ENCODE results near the gene PTPN14. TPM values are rescaled to one million over a fixed set of nuclear protein-coding genes. Genes with fewer than 3 reads are reported as not detected.

PTPN14 gene
- polyA plus RNA-seq, 1 donor from 2014 or later, result 0.07 TPM

- H3K4me3 ChIP-seq (ENCODE audit: low read length), result no peak overlapping the region
- H3K9me3 ChIP-seq (ENCODE audit: low read length), result no peaks in the 10 kb centered on the region
- no peak overlapping the region for H3K27ac ChIP-seq (ENCODE audit: low read length)
- H3K9ac ChIP-seq (ENCODE audit: low read length), result no peak overlapping the region
- no peaks in the 10 kb centered on the region for H3K36me3 ChIP-seq (ENCODE audit: insufficient read depth, low read length)
- no peaks in the 10 kb centered on the region for H3K79me2 ChIP-seq (replicated peaks; ENCODE audit: insufficient read depth, low read length)
- no peak overlapping the region for H3K4me2 ChIP-seq (ENCODE audit: low read length)
- no peaks in the 10 kb centered on the region for H3K9me2 ChIP-seq (ENCODE audit: insufficient read depth, low read length)
- no peaks in the 10 kb centered on the region for H3K27me3 ChIP-seq (ENCODE audit: insufficient read depth, low read depth, low read length)
- no peak for TF ChIP-seq EZH2 (IDR thresholded peaks at IDR 0.05; ENCODE audit: borderline replicate concordance, insufficient read depth, low read length, poor library complexity, severe bottlenecking)
- TF ChIP-seq, protein P1, sequence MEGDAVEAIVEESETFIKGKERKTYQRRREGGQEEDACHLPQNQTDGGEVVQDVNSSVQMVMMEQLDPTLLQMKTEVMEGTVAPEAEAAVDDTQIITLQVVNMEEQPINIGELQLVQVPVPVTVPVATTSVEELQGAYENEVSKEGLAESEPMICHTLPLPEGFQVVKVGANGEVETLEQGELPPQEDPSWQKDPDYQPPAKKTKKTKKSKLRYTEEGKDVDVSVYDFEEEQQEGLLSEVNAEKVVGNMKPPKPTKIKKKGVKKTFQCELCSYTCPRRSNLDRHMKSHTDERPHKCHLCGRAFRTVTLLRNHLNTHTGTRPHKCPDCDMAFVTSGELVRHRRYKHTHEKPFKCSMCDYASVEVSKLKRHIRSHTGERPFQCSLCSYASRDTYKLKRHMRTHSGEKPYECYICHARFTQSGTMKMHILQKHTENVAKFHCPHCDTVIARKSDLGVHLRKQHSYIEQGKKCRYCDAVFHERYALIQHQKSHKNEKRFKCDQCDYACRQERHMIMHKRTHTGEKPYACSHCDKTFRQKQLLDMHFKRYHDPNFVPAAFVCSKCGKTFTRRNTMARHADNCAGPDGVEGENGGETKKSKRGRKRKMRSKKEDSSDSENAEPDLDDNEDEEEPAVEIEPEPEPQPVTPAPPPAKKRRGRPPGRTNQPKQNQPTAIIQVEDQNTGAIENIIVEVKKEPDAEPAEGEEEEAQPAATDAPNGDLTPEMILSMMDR (IDR thresholded peaks at IDR 0.05; ENCODE audit: poor library complexity, severe bottlenecking), result no peak
- TF ChIP-seq EP300 (conservative IDR thresholded peaks at IDR 0.05; ENCODE audit: poor library complexity, severe bottlenecking), result no peak
- TF ChIP-seq, protein P2, sequence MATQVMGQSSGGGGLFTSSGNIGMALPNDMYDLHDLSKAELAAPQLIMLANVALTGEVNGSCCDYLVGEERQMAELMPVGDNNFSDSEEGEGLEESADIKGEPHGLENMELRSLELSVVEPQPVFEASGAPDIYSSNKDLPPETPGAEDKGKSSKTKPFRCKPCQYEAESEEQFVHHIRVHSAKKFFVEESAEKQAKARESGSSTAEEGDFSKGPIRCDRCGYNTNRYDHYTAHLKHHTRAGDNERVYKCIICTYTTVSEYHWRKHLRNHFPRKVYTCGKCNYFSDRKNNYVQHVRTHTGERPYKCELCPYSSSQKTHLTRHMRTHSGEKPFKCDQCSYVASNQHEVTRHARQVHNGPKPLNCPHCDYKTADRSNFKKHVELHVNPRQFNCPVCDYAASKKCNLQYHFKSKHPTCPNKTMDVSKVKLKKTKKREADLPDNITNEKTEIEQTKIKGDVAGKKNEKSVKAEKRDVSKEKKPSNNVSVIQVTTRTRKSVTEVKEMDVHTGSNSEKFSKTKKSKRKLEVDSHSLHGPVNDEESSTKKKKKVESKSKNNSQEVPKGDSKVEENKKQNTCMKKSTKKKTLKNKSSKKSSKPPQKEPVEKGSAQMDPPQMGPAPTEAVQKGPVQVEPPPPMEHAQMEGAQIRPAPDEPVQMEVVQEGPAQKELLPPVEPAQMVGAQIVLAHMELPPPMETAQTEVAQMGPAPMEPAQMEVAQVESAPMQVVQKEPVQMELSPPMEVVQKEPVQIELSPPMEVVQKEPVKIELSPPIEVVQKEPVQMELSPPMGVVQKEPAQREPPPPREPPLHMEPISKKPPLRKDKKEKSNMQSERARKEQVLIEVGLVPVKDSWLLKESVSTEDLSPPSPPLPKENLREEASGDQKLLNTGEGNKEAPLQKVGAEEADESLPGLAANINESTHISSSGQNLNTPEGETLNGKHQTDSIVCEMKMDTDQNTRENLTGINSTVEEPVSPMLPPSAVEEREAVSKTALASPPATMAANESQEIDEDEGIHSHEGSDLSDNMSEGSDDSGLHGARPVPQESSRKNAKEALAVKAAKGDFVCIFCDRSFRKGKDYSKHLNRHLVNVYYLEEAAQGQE (IDR thresholded peaks at IDR 0.05; ENCODE audit: borderline replicate concordance), result no peak
- TF ChIP-seq RAD21 (conservative IDR thresholded peaks at IDR 0.05), result no peak
- no peak for TF ChIP-seq POLR2AphosphoS5 (IDR thresholded peaks at IDR 0.05)
- no peak for TF ChIP-seq MXI1 (conservative IDR thresholded peaks at IDR 0.05; ENCODE audit: poor library complexity, severe bottlenecking)
- TF ChIP-seq TAF1 (IDR thresholded peaks at IDR 0.05; ENCODE audit: low read depth), result no peak
- H3F3A ChIP-seq (ENCODE audit: insufficient read depth, low read length, poor library complexity, severe bottlenecking), result no peaks in the 10 kb centered on the region
- H2AFZ ChIP-seq (ENCODE audit: low read depth, low read length), result no peak overlapping the region
- H4K20me1 ChIP-seq (ENCODE audit: insufficient read depth), result no peaks in the 10 kb centered on the region
These were observed 18.1 kb upstream of the PTPN14 start for GRCh38 chr1:214569357-214570004.

GRCh38 chr1:214568328-214568727 lies 16.9 kb upstream of the PTPN14 start:
- TF ChIP-seq TAF1 (IDR thresholded peaks at IDR 0.05; ENCODE audit: low read depth), result no peak
- TF ChIP-seq MXI1 (conservative IDR thresholded peaks at IDR 0.05; ENCODE audit: poor library complexity, severe bottlenecking), result no peak
- TF ChIP-seq, protein P1 (IDR thresholded peaks at IDR 0.05; ENCODE audit: poor library complexity, severe bottlenecking), result no peak
- Histone ChIP-seq H3K27ac (ENCODE audit: low read length) (no peak overlapping the region), H3K79me2 (replicated peaks; ENCODE audit: insufficient read depth, low read length) (no peaks in the 10 kb centered on the region), H4K20me1 (ENCODE audit: insufficient read depth) (no peaks in the 10 kb centered on the region), H3K9me3 (ENCODE audit: low read length) (no peaks in the 10 kb centered on the region), H3K36me3 (ENCODE audit: insufficient read depth, low read length) (no peaks in the 10 kb centered on the region), H3K4me3 (ENCODE audit: low read length) (no peak overlapping the region), H3K9ac (ENCODE audit: low read length) (no peak overlapping the region), H3K4me2 (ENCODE audit: low read length) (no peak overlapping the region), H3K27me3 (ENCODE audit: insufficient read depth, low read depth, low read length) (no peaks in the 10 kb centered on the region), H3K9me2 (ENCODE audit: insufficient read depth, low read length) (no peaks in the 10 kb centered on the region), H3F3A (ENCODE audit: insufficient read depth, low read length, poor library complexity, severe bottlenecking) (no peaks in the 10 kb centered on the region), H2AFZ (ENCODE audit: low read depth, low read length) (no peak overlapping the region)

Data from neural cell (in vitro differentiated cells).